Neural cell (in vitro differentiated cells): ENCODE results near the gene ISG20L2. TPM values are rescaled to one million over a fixed set of nuclear protein-coding genes. Genes with fewer than 3 reads are reported as not detected.

ENCODE experiments used
- H2AFZ ChIP-seq: fragments of 200-600, 300-800 bp; sonication (generic), shearing (Covaris generic); 2 replicates; pipeline ENCODE4 v1.6.0; 2014; ENCODE audit warnings: low read depth, mild to moderate bottlenecking, antibody characterized with exemption, low read length, moderate library complexity
- H3F3A ChIP-seq: fragments of 200-600 bp; shearing (Covaris generic); 2 replicates; pipeline ENCODE4 v1.6.1; 2016; ENCODE audit warnings: mild to moderate bottlenecking, moderate library complexity, mixed read lengths, antibody characterized with exemption, low read length; ENCODE audit not compliant: insufficient read depth, poor library complexity, severe bottlenecking
- H3K27ac ChIP-seq: fragments of 200-600, 300-800 bp; sonication (generic), shearing (Covaris generic); 2 replicates; pipeline ENCODE4 v1.5.1; 2014; ENCODE audit warnings: mild to moderate bottlenecking, low read length, moderate library complexity
- H3K27me3 ChIP-seq: fragments of 300-800, 200-600 bp; sonication (generic), shearing (Covaris generic); 2 replicates; pipeline ENCODE4 v1.6.0; 2014; ENCODE audit warnings: mild to moderate bottlenecking, low read depth, low read length, moderate library complexity; ENCODE audit not compliant: insufficient read depth
- H3K36me3 ChIP-seq: fragments of 300-800, 200-600 bp; sonication (generic), shearing (Covaris generic); 2 replicates; pipeline ENCODE4 v1.5.1; 2014; ENCODE audit warnings: mild to moderate bottlenecking, antibody characterized with exemption, low read length, moderate library complexity; ENCODE audit not compliant: insufficient read depth
- H3K4me2 ChIP-seq: fragments of 300-800, 200-600 bp; sonication (generic), shearing (Covaris generic); 2 replicates; pipeline ENCODE4 v1.6.0; 2014; ENCODE audit warnings: mild to moderate bottlenecking, low read length
- H3K4me3 ChIP-seq: fragments of 300-800, 200-600 bp; sonication (generic), shearing (Covaris generic); 2 replicates; pipeline ENCODE4 v1.5.1; 2014; ENCODE audit warnings: mild to moderate bottlenecking, low read length, moderate library complexity
- H3K79me2 ChIP-seq: fragments of 200-600 bp; shearing (Covaris generic); replicated peaks from 2 replicates; pipeline ENCODE4 v1.6.0; 2014; ENCODE audit warnings: mild to moderate bottlenecking, low read length, moderate library complexity; ENCODE audit not compliant: insufficient read depth
- H3K9ac ChIP-seq: fragments of 300-800, 200-600 bp; sonication (generic), shearing (Covaris generic); 2 replicates; pipeline ENCODE4 v1.6.1; 2016; ENCODE audit warnings: mild to moderate bottlenecking, low read length, mixed read lengths
- H3K9me2 ChIP-seq: fragments of 200-600 bp; shearing (Covaris generic); 2 replicates; pipeline ENCODE4 v1.6.1; 2016; ENCODE audit warnings: mild to moderate bottlenecking, low read length, mixed read lengths; ENCODE audit not compliant: insufficient read depth
- H3K9me3 ChIP-seq: fragments of 200-600, 300-800 bp; sonication (generic), shearing (Covaris generic); 2 replicates; pipeline ENCODE4 v1.6.1; 2016; ENCODE audit warnings: mild to moderate bottlenecking, mixed run types, low read length, moderate library complexity, mixed read lengths
- H4K20me1 ChIP-seq: fragments of 200-600 bp; shearing (Covaris generic); 2 replicates; pipeline ENCODE4 v1.6.1; 2016; ENCODE audit warnings: mild to moderate bottlenecking, mixed run types; ENCODE audit not compliant: insufficient read depth
- EP300 ChIP-seq: fragments of 450-650 bp; conservative IDR thresholded peaks from 2 replicates; pipeline ENCODE4 v1.6.1; 2014; ENCODE audit warnings: antibody characterized with exemption, mild to moderate bottlenecking, moderate library complexity; ENCODE audit not compliant: poor library complexity, severe bottlenecking
- EZH2 ChIP-seq: fragments of 200-600, 300-800 bp; shearing (Covaris generic), sonication (generic); IDR thresholded peaks from 2 replicates; pipeline ENCODE4 v1.6.1; 2014; ENCODE audit warnings: antibody characterized with exemption, low read length, borderline replicate concordance, mild to moderate bottlenecking; ENCODE audit not compliant: insufficient read depth, poor library complexity, severe bottlenecking
- MXI1 ChIP-seq: fragments of 450-650 bp; conservative IDR thresholded peaks from 2 replicates; pipeline ENCODE4 v1.6.1; 2014; ENCODE audit warnings: antibody characterized with exemption, mild to moderate bottlenecking; ENCODE audit not compliant: poor library complexity, severe bottlenecking
- POLR2AphosphoS5 ChIP-seq: IDR thresholded peaks from 2 replicates; pipeline ENCODE4 v1.6.1; 2012
- RAD21 ChIP-seq: fragments of 450-650 bp; conservative IDR thresholded peaks from 2 replicates; pipeline ENCODE4 v1.6.1; 2014; ENCODE audit warnings: antibody characterized with exemption, mild to moderate bottlenecking, moderate library complexity
- SMC3 ChIP-seq: fragments of 450-650 bp; conservative IDR thresholded peaks from 2 replicates; pipeline ENCODE4 v1.6.1; 2014; ENCODE audit warnings: antibody characterized with exemption, mild to moderate bottlenecking, moderate library complexity; ENCODE audit not compliant: poor library complexity
- TAF1 ChIP-seq: IDR thresholded peaks from 2 replicates; pipeline ENCODE4 v1.6.1; 2012; ENCODE audit warnings: low read depth
- polyA plus RNA-seq: library from polyadenylated mRNA; depleted of rRNA; stranded (reverse); fragments of >200 nt; gene quantifications from 2 replicates; pipeline ENCODE4 v1.2.3, GENCODE V29; 2014
- TF ChIP-seq, protein P1 (sequence below): fragments of 450-650 bp; IDR thresholded peaks from 2 replicates; pipeline ENCODE4 v1.5.1; 2014; ENCODE audit warnings: antibody characterized with exemption, mild to moderate bottlenecking, moderate library complexity; ENCODE audit not compliant: poor library complexity, severe bottlenecking
- TF ChIP-seq, protein P2 (sequence below): IDR thresholded peaks from 2 replicates; pipeline ENCODE4 v1.6.1; 2012; ENCODE audit warnings: borderline replicate concordance

Gene ISG20L2
- polyA plus RNA-seq, 1 donor from 2014 or later: 8.5 TPM

GRCh38 chr1:156721535-156721934 is 7.0 kb downstream of the ISG20L2 start:
- Histone ChIP-seq H3K79me2 (peaks cover 23% of the 10 kb centered on the region), H3K9me3 (no peaks in the 10 kb centered on the region), H3K27ac (no peak overlapping the region), H4K20me1 (peaks cover 7% of the 10 kb centered on the region), H3K36me3 (peaks cover 9% of the 10 kb centered on the region), H2AFZ (no peak overlapping the region), H3K4me2 (no peak overlapping the region), H3K9ac (no peak overlapping the region), H3K4me3 (no peak overlapping the region), H3F3A (no peaks in the 10 kb centered on the region), H3K9me2 (no peaks in the 10 kb centered on the region), H3K27me3 (no peaks in the 10 kb centered on the region)
- TF ChIP-seq SMC3: no peak
- TF ChIP-seq MXI1: no peak
- no peak for TF ChIP-seq RAD21
- no peak for TF ChIP-seq POLR2AphosphoS5
- no peak for TF ChIP-seq TAF1
- no peak for TF ChIP-seq EP300
- no peak for TF ChIP-seq EZH2
- TF ChIP-seq, protein P1, sequence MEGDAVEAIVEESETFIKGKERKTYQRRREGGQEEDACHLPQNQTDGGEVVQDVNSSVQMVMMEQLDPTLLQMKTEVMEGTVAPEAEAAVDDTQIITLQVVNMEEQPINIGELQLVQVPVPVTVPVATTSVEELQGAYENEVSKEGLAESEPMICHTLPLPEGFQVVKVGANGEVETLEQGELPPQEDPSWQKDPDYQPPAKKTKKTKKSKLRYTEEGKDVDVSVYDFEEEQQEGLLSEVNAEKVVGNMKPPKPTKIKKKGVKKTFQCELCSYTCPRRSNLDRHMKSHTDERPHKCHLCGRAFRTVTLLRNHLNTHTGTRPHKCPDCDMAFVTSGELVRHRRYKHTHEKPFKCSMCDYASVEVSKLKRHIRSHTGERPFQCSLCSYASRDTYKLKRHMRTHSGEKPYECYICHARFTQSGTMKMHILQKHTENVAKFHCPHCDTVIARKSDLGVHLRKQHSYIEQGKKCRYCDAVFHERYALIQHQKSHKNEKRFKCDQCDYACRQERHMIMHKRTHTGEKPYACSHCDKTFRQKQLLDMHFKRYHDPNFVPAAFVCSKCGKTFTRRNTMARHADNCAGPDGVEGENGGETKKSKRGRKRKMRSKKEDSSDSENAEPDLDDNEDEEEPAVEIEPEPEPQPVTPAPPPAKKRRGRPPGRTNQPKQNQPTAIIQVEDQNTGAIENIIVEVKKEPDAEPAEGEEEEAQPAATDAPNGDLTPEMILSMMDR: no peak
- TF ChIP-seq, protein P2, sequence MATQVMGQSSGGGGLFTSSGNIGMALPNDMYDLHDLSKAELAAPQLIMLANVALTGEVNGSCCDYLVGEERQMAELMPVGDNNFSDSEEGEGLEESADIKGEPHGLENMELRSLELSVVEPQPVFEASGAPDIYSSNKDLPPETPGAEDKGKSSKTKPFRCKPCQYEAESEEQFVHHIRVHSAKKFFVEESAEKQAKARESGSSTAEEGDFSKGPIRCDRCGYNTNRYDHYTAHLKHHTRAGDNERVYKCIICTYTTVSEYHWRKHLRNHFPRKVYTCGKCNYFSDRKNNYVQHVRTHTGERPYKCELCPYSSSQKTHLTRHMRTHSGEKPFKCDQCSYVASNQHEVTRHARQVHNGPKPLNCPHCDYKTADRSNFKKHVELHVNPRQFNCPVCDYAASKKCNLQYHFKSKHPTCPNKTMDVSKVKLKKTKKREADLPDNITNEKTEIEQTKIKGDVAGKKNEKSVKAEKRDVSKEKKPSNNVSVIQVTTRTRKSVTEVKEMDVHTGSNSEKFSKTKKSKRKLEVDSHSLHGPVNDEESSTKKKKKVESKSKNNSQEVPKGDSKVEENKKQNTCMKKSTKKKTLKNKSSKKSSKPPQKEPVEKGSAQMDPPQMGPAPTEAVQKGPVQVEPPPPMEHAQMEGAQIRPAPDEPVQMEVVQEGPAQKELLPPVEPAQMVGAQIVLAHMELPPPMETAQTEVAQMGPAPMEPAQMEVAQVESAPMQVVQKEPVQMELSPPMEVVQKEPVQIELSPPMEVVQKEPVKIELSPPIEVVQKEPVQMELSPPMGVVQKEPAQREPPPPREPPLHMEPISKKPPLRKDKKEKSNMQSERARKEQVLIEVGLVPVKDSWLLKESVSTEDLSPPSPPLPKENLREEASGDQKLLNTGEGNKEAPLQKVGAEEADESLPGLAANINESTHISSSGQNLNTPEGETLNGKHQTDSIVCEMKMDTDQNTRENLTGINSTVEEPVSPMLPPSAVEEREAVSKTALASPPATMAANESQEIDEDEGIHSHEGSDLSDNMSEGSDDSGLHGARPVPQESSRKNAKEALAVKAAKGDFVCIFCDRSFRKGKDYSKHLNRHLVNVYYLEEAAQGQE: no peak

- Histone ChIP-seq H3K9me3 (no peaks in the 10 kb centered on the region), H3K36me3 (peaks cover 9% of the 10 kb centered on the region), H3K27ac (no peak overlapping the region), H3K4me3 (no peak overlapping the region), H4K20me1 (peaks cover 3% of the 10 kb centered on the region), H3F3A (no peaks in the 10 kb centered on the region), H3K79me2 (peaks cover 19% of the 10 kb centered on the region), H2AFZ (no peak overlapping the region), H3K4me2 (no peak overlapping the region), H3K9me2 (no peaks in the 10 kb centered on the region), H3K27me3 (no peaks in the 10 kb centered on the region), H3K9ac (no peak overlapping the region)
- TF ChIP-seq POLR2AphosphoS5 (no peak), EZH2 (no peak), EP300 (no peak), TAF1 (no peak), RAD21 (no peak), SMC3 (no peak), MXI1 (no peak)
- TF ChIP-seq, protein P1: no peak
- TF ChIP-seq, protein P2: no peak
Observed at GRCh38 chr1:156721131-156721530, 7.4 kb downstream of the ISG20L2 start.
